Progenitor cell of endocrine pancreas (in vitro differentiated cells): ENCODE results near the gene TRMT13. TPM values are rescaled to one million over a fixed set of nuclear protein-coding genes. Genes with fewer than 3 reads are reported as not detected.

Source experiments
- DNase-seq: peaks from one replicate; pipeline ENCODE4 v3.0.0; 2021; ENCODE audit warnings: low spot score; ENCODE audit not compliant: unreplicated experiment
- H3K27ac Mint-ChIP-seq: 2 replicates; pipeline ENCODE4 v1.8.0; 2021; ENCODE audit warnings: mild to moderate bottlenecking, moderate library complexity, mixed read lengths
- H3K27me3 Mint-ChIP-seq: 2 replicates; pipeline ENCODE4 v1.8.0; 2021; ENCODE audit warnings: mixed read lengths
- H3K36me3 Mint-ChIP-seq: 2 replicates; pipeline ENCODE4 v1.8.0; 2022; ENCODE audit warnings: mixed read lengths; ENCODE audit not compliant: insufficient read depth
- H3K4me1 Mint-ChIP-seq: 2 replicates; pipeline ENCODE4 v1.8.0; 2021; ENCODE audit warnings: low read depth, mixed read lengths
- H3K4me3 Mint-ChIP-seq: 2 replicates; pipeline ENCODE4 v1.8.0; 2021; ENCODE audit warnings: low read depth, mild to moderate bottlenecking, moderate library complexity, mixed read lengths
- H3K9me3 Mint-ChIP-seq: 2 replicates; pipeline ENCODE4 v1.8.0; 2021; ENCODE audit warnings: low read depth, mixed read lengths
- long read RNA-seq: library from polyadenylated mRNA; unstranded; transcript quantifications from one replicate; pipeline ENCODE4 v2.0.0, GENCODE V29; 2020
- total RNA-seq: library from RNA; stranded (reverse); gene quantifications from 2 replicates; pipeline ENCODE4 v1.2.1, GENCODE V29; 2021
- TF ChIP-seq, protein P1 (sequence below): fragments of 200-600 bp; sonication (generic); IDR thresholded peaks from one replicate; pipeline ENCODE4 v1.5.0; 2021; ENCODE audit warnings: antibody characterized with exemption, mild to moderate bottlenecking; ENCODE audit not compliant: unreplicated experiment

The TRMT13 gene
- total RNA-seq, result 23.9 and 26.2 TPM in 2 replicates
- long read RNA-seq, transcript TRMT13-204 (8 exons, 1,582 nt), result minor isoform, 5 of 57 reads
- long read RNA-seq, transcript TRMT13-202 (11 exons, 3,129 nt), result major isoform, 12 of 57 reads
- long read RNA-seq, partial matches to known transcripts, result 4 of 57 reads
- long read RNA-seq, other reads (novel, unspliced or antisense), result 34 of 57 reads

DNA sequence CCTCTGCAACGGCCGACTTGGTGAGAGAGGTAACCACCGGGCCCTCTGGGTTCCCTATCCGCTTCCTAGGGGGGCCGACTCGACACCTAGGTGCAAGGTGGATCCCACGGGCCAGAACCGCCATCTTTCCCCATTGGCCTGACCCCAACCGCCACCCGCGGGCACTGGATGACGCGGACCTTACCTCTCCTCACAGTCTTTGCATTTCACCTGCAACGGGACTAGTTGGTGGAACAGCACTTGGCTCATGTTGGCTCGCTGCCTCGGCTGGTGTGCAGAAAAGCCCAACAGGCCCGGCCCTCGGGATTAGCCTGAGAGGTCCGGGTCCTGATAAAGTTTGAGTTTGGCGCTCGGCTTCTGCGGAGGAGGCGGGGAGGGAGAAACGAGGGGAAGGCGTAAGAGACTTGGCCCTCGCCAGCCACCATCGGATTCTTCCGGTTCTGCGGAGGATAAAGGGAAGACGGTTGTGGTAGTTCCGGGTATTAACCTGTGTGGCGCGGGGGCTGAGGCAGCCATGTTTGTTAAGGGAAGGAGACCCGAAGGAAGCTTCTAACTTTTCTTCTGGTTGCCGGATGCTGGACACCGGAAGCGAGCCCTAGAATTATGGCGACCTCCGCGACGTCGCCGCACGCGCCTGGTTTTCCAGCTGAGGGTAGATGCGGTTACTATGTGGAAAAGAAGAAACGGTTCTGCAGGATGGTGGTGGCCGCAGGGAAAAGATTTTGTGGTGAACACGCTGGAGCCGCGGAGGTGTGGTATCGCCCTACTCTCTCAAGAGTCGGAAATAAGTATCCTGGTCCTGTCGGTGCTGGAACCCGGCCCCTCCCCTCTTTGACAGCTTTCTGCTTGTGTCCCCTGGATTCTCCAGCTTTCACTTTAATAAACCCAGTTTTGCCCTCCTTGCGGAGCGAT is at the start of gene TRMT13, which contains the start of gene SASS6:
Gene TRMT13, plus strand, starts transcription at position 598 of the 912 bp plus-strand sequence. Its CDS starts 6 bp downstream, at position 604.
Gene SASS6, minus strand, starts transcription at position 365 of the 912 bp plus-strand sequence. Its CDS starts 116 bp downstream, at position 249.
- peak; percentile 84 for DNase-seq
- H3K27me3 Mint-ChIP-seq, result no peaks in the 10 kb centered on the region
- TF ChIP-seq, protein P1, sequence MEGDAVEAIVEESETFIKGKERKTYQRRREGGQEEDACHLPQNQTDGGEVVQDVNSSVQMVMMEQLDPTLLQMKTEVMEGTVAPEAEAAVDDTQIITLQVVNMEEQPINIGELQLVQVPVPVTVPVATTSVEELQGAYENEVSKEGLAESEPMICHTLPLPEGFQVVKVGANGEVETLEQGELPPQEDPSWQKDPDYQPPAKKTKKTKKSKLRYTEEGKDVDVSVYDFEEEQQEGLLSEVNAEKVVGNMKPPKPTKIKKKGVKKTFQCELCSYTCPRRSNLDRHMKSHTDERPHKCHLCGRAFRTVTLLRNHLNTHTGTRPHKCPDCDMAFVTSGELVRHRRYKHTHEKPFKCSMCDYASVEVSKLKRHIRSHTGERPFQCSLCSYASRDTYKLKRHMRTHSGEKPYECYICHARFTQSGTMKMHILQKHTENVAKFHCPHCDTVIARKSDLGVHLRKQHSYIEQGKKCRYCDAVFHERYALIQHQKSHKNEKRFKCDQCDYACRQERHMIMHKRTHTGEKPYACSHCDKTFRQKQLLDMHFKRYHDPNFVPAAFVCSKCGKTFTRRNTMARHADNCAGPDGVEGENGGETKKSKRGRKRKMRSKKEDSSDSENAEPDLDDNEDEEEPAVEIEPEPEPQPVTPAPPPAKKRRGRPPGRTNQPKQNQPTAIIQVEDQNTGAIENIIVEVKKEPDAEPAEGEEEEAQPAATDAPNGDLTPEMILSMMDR, result no peak
- peaks cover 15% of the 10 kb centered on the region for H3K4me1 Mint-ChIP-seq
- H3K9me3 Mint-ChIP-seq, result no peaks in the 10 kb centered on the region
- H3K4me3 Mint-ChIP-seq, result peak within 1 kb of the TSS; percentile 98
- peaks cover under 1% of the 10 kb centered on the region for H3K36me3 Mint-ChIP-seq
- H3K27ac Mint-ChIP-seq, result peak within 1 kb of the TSS; percentile 99

DNA sequence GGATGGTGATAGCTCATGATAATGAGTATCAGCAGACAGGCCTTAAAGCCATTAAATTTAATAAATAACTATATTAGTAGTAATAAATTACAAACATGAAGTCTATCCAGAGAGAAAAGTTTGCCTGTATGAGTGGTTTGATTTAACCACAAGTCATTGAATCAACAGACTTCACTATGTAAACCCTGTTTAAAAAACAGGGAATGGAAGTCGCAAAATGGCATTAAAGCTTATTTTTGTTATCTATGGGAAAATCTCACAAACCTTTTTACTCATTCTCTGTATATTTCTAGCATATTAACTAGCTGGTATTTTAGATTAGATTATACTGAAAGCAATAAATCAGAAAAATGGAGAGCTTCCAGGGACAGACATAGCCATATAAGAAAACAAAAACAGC is 45.6 kb upstream of the TRMT13 start:
- peaks cover 5% of the 10 kb centered on the region for H3K9me3 Mint-ChIP-seq
- H3K4me1 Mint-ChIP-seq, result peaks cover 2% of the 10 kb centered on the region
- DNase-seq, result no peak
- H3K27ac Mint-ChIP-seq, result no peak overlapping the region
- TF ChIP-seq, protein P1, result no peak
- no peaks in the 10 kb centered on the region for H3K27me3 Mint-ChIP-seq
- H3K36me3 Mint-ChIP-seq, result peaks cover 13% of the 10 kb centered on the region
- no peak overlapping the region for H3K4me3 Mint-ChIP-seq

DNA sequence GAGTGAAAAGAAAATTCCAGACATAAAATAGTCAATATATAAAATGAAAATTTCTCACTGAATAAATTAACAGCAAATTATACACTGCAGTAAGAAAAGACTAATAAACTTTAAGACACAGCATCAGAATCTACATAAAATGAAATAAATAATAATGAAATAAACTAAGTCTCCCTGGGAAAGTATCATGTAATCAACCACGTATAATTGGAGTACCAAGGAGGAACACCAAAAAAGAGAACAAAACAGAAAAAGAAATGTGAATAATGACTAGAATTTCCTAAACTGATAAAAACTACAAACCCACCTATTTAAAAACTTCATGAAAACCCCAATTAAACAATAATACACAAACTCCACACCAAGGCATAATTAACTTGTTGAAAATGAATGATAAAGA is 43.9 kb upstream of the TRMT13 start:
- Mint-ChIP-seq H3K36me3 (peaks cover 18% of the 10 kb centered on the region), H3K27me3 (no peaks in the 10 kb centered on the region), H3K27ac (no peak overlapping the region), H3K4me3 (no peak overlapping the region), H3K9me3 (peaks cover 5% of the 10 kb centered on the region), H3K4me1 (peaks cover 2% of the 10 kb centered on the region)
- no peak for DNase-seq
- TF ChIP-seq, protein P1, result no peak

DNA sequence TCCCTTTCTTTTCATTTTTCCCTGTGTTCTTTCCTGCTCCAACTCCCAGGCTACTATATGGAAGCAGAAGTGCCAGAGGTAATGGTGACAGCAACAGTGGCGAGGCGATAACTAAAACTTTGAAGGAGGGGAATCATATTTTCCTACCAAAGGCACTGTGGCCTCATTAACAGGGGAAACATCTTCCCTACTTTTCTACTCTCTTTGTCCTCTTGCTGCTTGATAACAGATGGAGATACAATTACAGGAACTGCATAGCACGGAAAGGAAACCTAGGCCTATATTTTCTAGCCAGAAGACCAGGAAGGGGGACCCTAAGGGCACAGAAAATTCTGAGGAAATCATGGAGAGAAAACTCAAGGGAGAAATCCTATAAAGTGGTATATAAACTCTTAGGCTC is 42.5 kb upstream of the TRMT13 start:
- no peaks in the 10 kb centered on the region for H3K27me3 Mint-ChIP-seq
- peaks cover 5% of the 10 kb centered on the region for H3K9me3 Mint-ChIP-seq
- DNase-seq, result no peak
- TF ChIP-seq, protein P1, result no peak
- H3K4me1 Mint-ChIP-seq, result peaks cover 2% of the 10 kb centered on the region
- no peak overlapping the region for H3K4me3 Mint-ChIP-seq
- H3K27ac Mint-ChIP-seq, result peak overlapping the region; percentile 26
- H3K36me3 Mint-ChIP-seq, result peaks cover 19% of the 10 kb centered on the region

- H3K36me3 Mint-ChIP-seq, result peaks cover 26% of the 10 kb centered on the region
- peaks cover 4% of the 10 kb centered on the region for H3K9me3 Mint-ChIP-seq
- H3K4me3 Mint-ChIP-seq, result no peak overlapping the region
- no peaks in the 10 kb centered on the region for H3K27me3 Mint-ChIP-seq
- no peaks in the 10 kb centered on the region for H3K4me1 Mint-ChIP-seq
- H3K27ac Mint-ChIP-seq, result no peak overlapping the region
- DNase-seq, result no peak
- TF ChIP-seq, protein P1, result no peak
Observed at GRCh38 chr1:100100202-100100601, 32.8 kb upstream of the TRMT13 start.
